Measurements from ENCODE around the gene SIRT1. TPM values are rescaled to one million over a fixed set of nuclear protein-coding genes. Genes with fewer than 3 reads are reported as not detected.

Gene SIRT1
- total RNA-seq, 1 experiment from 2014 or later: 83.8 TPM

DNA sequence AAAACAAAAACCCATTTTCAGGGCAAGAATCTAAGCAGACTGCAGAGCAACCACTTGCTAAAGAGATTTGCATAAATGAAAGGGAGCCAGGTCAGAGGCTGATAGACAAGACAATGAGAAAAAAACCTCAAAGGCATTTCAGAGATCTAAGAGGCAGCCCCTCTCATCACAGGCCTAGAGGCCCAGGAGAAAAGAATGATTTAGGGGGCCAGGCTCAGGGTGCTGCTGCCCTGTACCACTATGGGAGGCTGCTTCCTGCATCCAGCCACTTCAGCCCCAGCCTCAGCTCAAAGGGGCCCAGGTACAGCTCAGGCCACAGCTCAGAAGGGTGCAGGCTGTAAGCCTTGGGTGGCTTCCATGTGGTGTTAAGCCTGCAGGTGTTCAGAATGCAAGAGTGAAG lies 42.7 kb upstream of the SIRT1 start:
- Histone ChIP-seq H2BK12ac (ENCODE audit: insufficient read length, low read depth, low read length) (no peak overlapping the region), H3K9ac (ENCODE audit: extremely low read depth, insufficient read length, low read length) (no peak overlapping the region), H3K4ac (ENCODE audit: low read depth, low read length) (no peak overlapping the region), H3K14ac (ENCODE audit: insufficient read depth, low read length) (no peak overlapping the region), H4K5ac (ENCODE audit: insufficient read length, low read depth, low read length) (no peak overlapping the region), H3K27ac (ENCODE audit: insufficient read length, low read depth, low read length) (no peak overlapping the region), H3K18ac (ENCODE audit: insufficient read length, low read depth, low read length) (no peak overlapping the region), H3K27me3 (ENCODE audit: insufficient read depth, low read length) (no peaks in the 10 kb centered on the region), H2BK15ac (ENCODE audit: low read depth, low read length) (no peak overlapping the region), H2BK120ac (ENCODE audit: low read depth, low read length, poor library complexity, severe bottlenecking) (no peak overlapping the region), H3K79me1 (ENCODE audit: insufficient read depth, low read depth, low read length, poor library complexity, severe bottlenecking) (no peaks in the 10 kb centered on the region), H3K4me1 (ENCODE audit: insufficient read depth, low read length) (no peaks in the 10 kb centered on the region; the same call in 1 of the 2 replicates), H4K8ac (replicated peaks; ENCODE audit: insufficient read length, low read depth, low read length) (no peak overlapping the region), H3T11ph (ENCODE audit: low read length) (no peak overlapping the region), H2AK5ac (ENCODE audit: insufficient read length, low read length) (no peak overlapping the region), H4K20me1 (ENCODE audit: control insufficient read depth, insufficient read depth, insufficient read length) (no peaks in the 10 kb centered on the region), H4K91ac (ENCODE audit: insufficient read length, low read depth, low read length) (no peak overlapping the region), H2AFZ (ENCODE audit: low read length) (no peak overlapping the region), H3K23ac (ENCODE audit: insufficient read length, low read depth, low read length) (no peak overlapping the region), H2BK20ac (ENCODE audit: low read depth, low read length, poor library complexity, severe bottlenecking) (no peak overlapping the region), H3K56ac (ENCODE audit: insufficient read length, low read depth, low read length) (no peak overlapping the region), H3K79me2 (ENCODE audit: insufficient read depth, low read length) (peaks cover 2% of the 10 kb centered on the region; the same call in 1 of the 2 replicates), H3K4me2 (ENCODE audit: insufficient read depth, insufficient read length, low read length) (no peak overlapping the region), H3K23me2 (ENCODE audit: insufficient read length, low read depth, low read length, poor library complexity, severe bottlenecking) (no peaks in the 10 kb centered on the region), H3K9me3 (ENCODE audit: control insufficient read depth, low read depth, low read length) (no peaks in the 10 kb centered on the region), H2BK5ac (ENCODE audit: insufficient read length, low read length) (no peak overlapping the region)
- Mint-ChIP-seq H3K27me3 (ENCODE audit: low read depth) (no peaks in the 10 kb centered on the region), H3K9me3 (peaks cover 13 to 14% of the 10 kb centered on the region in 2 experiments), H3K36me3 (ENCODE audit: insufficient read depth in 1 of 3, low read depth in 3 of 3) (peaks cover 4 to 12% (median 5%) of the 10 kb centered on the region in 3 experiments; a peak in 5 of 7 replicates), H3K27ac (no peak overlapping the region), H3K4me3 (no peak overlapping the region), H3K4me1 (peaks cover 2 to 3% of the 10 kb centered on the region in 2 experiments; a peak in 3 of 4 replicates)
- DNase-seq: no peak
- TF ChIP-seq, protein P1, sequence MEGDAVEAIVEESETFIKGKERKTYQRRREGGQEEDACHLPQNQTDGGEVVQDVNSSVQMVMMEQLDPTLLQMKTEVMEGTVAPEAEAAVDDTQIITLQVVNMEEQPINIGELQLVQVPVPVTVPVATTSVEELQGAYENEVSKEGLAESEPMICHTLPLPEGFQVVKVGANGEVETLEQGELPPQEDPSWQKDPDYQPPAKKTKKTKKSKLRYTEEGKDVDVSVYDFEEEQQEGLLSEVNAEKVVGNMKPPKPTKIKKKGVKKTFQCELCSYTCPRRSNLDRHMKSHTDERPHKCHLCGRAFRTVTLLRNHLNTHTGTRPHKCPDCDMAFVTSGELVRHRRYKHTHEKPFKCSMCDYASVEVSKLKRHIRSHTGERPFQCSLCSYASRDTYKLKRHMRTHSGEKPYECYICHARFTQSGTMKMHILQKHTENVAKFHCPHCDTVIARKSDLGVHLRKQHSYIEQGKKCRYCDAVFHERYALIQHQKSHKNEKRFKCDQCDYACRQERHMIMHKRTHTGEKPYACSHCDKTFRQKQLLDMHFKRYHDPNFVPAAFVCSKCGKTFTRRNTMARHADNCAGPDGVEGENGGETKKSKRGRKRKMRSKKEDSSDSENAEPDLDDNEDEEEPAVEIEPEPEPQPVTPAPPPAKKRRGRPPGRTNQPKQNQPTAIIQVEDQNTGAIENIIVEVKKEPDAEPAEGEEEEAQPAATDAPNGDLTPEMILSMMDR (conservative IDR thresholded peaks at IDR 0.05): no peak
